Stimulated activated naive CD8-positive, alpha-beta T cell treated with anti-CD3 and anti-CD28 coated beads, Interleukin-15, amount 100 ng/mL, for 72 hours (primary cell): ENCODE measurements around the gene POTEI.
"Not testable (repeated sequence)": the region's sequence is repeated elsewhere in the genome, so short reads cannot be mapped to it uniquely, and the experiment has no call there.

Experiments used
- ATAC-seq: fragments of 150-1000 bp; cut with Tn5 transposase; 2 replicates; pipeline ENCODE4 v1.10.0; 2021; ENCODE audit warnings: mild to moderate bottlenecking, moderate library complexity
- DNase-seq, 2 donors: peaks; one replicate each; pipeline ENCODE4 v3.0.0; 2021 to 2022
- H3K27ac Mint-ChIP-seq, 2 donors: one replicate each; pipeline ENCODE4 v1.8.0; 2022; ENCODE audit warnings: mild to moderate bottlenecking in 2 of 2, mixed read lengths in 2 of 2, moderate library complexity in 2 of 2
- H3K27me3 Mint-ChIP-seq: one replicate; pipeline ENCODE4 v1.8.0; 2022; ENCODE audit warnings: mixed read lengths
- H3K4me1 Mint-ChIP-seq: one replicate; pipeline ENCODE4 v1.8.0; 2022; ENCODE audit warnings: mild to moderate bottlenecking, mixed read lengths
- H3K4me3 Mint-ChIP-seq, 2 donors: one replicate each; pipeline ENCODE4 v1.8.0; 2022; ENCODE audit warnings: mild to moderate bottlenecking in 2 of 2, mixed read lengths in 2 of 2, moderate library complexity in 1 of 2
- H3K9me3 Mint-ChIP-seq, 2 donors: one replicate each; pipeline ENCODE4 v1.8.0; 2022; ENCODE audit warnings: mixed read lengths in 2 of 2

POTEI gene

DNA sequence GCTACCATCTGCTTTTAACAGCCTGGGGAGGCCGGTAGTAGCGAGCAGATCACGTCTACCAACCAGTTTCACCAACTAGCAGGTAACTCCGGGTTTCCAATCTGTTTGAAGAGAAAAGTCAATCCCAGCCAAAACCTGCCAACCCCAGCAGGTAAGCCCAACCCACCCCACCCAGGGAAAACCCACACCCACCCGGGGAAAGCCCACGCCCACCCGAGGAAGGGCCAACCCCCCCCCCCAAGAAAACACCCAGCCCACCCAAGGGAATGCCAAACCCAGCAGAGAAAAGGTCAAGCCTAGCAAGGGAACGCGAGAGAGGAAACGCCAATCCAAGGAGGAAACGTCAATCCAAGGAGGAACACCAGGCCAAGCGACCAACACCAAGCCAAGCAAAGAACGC lies at the start of gene POTEI:
Gene POTEI (minus strand): TSS at position 101 of the 400 bp plus-strand sequence. CDS start 93 bp downstream, at position 8.
- H3K27ac Mint-ChIP-seq, ATAC-seq, DNase-seq, H3K9me3 Mint-ChIP-seq, H3K4me1 Mint-ChIP-seq, H3K27me3 Mint-ChIP-seq, H3K4me3 Mint-ChIP-seq: not testable (repeated sequence)

DNA sequence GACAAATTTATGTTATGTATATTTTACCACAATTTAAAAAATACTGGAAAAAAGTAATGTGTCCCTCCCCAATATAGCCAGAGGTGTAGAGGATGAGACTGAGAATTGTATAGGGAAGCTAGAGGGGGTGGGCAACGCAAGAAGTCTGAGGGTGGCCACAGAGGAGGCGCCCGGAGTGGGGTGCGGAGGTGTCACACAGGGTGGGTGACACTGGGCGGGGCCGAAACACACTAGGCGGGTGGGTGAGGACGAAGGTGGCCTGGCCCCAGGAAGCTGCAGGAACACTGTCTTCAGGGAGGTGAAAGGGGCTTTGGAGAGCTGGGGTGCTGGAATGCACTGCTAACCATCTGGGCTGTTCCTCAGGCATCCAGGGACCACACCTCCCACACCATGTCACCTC lies 47.3 kb upstream of the POTEI start:
- H3K4me3 Mint-ChIP-seq, H3K4me1 Mint-ChIP-seq, H3K27me3 Mint-ChIP-seq, ATAC-seq, H3K9me3 Mint-ChIP-seq, H3K27ac Mint-ChIP-seq, DNase-seq: not testable (repeated sequence)

DNA sequence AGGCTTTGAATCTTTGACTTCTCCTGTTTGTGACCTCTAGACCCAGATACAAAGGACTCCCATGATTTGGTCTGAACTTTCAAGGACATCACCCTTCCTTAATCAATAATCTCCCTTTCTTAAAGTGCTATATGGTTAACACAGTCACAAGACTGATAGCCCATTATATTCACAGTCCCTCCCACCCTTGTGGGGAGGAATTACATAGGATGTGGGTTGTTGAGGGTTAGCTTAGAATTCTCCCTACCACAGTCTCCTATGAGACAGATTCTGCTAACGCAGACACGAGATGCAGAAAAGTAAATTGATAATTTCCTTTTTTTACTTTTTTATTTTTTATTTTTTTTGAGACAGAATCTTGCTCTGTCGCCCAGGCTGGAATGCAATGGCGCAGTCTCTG lies 45.0 kb upstream of the POTEI start:
- not testable (repeated sequence) for H3K4me3 Mint-ChIP-seq, DNase-seq, H3K27me3 Mint-ChIP-seq, H3K9me3 Mint-ChIP-seq, H3K27ac Mint-ChIP-seq, H3K4me1 Mint-ChIP-seq, ATAC-seq

DNA sequence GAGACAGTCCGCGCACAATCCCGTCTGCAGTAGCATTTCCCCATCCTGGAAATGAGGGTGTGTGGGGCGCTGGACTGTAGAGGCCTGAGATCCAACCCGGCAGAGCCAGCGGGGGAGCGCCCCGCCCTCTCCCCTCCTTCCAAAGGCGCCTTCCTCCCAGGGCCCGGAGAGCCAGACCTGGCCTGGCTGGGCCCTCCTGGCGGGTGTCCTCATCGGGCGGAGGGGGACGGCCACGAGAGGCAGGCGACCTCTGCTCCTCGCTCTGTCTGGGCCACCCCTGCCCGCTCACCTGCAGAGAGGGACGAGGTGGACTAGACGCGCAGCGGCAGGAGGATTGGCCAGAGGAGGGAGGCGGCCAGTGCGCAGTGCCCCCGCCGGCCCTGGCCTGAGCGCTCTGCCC lies 40.3 kb upstream of the POTEI start:
- not testable (repeated sequence) for H3K27ac Mint-ChIP-seq, DNase-seq, H3K27me3 Mint-ChIP-seq, H3K9me3 Mint-ChIP-seq, H3K4me3 Mint-ChIP-seq, H3K4me1 Mint-ChIP-seq
- peak; percentile 44 for ATAC-seq

DNA sequence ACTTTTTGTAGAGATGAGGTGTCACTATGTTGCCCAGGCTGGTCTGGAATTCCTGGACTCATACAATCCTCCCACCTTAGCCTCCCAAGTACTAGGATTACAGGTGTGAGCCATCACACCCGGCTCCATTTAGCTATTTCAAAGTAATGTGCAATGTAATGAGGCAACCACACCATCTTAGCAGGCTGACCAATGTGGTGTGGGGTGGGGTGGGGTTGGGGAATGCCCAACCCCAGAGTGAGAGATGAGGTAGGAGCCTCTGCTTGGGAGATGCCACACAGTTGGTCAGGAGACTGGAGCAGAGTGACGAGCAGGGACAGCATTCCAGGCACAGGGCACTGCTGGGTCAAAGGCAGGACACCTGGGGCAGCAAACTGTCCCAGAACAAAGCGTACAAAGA lies 39.3 kb upstream of the POTEI start:
- H3K4me1 Mint-ChIP-seq, H3K9me3 Mint-ChIP-seq, H3K27me3 Mint-ChIP-seq, H3K4me3 Mint-ChIP-seq, H3K27ac Mint-ChIP-seq, ATAC-seq, DNase-seq: not testable (repeated sequence)

DNA sequence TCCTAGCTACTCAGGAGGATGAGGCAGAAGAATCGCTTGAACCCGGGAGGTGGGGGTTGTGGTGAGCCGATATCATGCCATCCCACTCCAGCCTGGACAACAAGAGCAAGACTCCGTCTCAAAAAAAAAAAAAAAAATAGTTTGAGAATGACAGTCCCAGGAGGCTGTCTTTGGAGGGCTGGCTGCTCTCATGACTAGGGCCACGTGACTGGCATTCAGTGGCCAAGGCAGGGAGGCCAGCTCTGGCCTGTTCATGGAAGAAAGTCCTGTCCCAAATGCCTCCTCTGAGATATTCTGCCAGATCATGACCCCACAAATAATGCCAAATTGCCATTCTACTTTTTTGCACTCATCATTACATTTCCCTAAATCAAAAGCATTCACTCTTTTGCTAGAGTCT lies 35.9 kb upstream of the POTEI start:
- H3K27me3 Mint-ChIP-seq, H3K4me1 Mint-ChIP-seq, DNase-seq, H3K27ac Mint-ChIP-seq, H3K9me3 Mint-ChIP-seq, H3K4me3 Mint-ChIP-seq, ATAC-seq: not testable (repeated sequence)

DNA sequence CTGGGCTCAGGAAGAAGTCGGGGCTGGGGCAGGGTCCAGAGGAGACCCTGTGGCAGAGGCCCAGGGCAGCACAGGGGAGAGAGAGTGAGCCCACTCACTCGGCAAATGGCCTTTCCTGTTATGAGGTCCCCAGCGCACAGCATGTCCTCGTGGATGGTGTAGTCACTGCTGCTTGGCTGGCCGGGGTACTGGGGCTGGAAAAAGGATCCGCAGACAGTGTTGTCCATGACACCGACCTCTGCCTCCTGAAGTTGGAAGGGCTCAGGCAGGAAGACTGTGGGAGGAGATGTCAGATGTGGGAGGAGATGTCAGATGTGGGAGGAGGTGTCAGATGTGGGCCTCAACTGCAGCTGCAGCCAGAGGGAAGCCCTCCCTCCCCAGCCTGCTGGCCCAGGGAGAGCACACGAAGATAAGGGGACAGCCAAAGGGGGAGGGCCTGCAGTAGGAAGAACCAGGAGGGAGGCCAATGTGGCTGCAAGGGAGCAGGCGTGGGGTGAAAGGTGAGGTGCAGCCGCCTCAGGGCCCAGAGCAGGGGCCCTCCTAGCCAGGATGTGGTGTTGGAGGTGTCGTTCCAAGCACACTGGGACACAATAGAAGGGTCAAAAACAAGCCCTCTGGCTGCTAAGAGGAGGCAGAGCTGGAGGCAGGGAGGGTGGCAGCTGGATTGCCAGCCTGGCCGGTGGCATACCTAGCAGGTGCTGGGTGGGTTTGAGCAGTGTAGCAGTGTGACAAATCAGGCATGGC lies 34.8 kb upstream of the POTEI start:
- H3K4me3 Mint-ChIP-seq, H3K4me1 Mint-ChIP-seq, H3K27ac Mint-ChIP-seq, DNase-seq, H3K27me3 Mint-ChIP-seq, H3K9me3 Mint-ChIP-seq: not testable (repeated sequence)
- peak; percentile 39 for ATAC-seq

DNA sequence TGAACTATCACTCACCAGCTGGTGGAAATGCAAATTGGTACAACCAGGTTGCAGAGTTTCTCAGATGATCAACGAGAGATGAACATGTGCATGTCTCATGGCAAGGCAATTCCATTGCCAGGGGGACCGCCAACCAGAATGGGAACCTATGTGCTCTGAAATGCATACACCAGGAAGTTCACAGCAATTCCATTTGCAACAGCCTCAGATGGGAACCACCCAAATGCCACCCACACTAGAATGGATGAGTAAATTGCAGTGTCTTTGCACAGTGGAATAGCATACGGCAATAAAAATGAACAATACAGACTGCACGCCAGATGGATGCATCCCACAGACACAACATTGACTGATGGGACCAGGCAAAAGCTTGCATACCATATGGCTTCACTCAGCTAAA lies 33.7 kb upstream of the POTEI start:
- DNase-seq, H3K9me3 Mint-ChIP-seq, H3K4me3 Mint-ChIP-seq, H3K4me1 Mint-ChIP-seq, H3K27me3 Mint-ChIP-seq, H3K27ac Mint-ChIP-seq, ATAC-seq: not testable (repeated sequence)

DNA sequence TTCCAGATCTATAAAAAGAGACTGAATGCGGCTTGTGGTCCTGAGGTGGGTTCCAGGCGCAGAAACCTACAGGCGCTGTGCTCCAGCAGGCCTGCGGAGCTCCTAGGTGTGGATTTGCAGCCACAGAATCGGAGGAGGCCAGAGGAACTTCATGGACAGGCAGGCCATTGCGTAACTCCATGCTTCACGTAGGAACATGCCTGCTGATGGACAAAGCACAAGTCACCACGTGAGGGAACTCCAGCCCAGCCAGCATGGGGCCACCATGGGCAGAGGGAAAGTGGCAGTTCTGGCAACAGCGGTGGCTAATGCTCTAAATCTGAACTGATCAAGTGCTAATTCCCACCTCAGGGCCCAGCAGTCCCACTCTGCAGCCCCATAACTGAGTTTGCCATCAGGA lies 29.1 kb upstream of the POTEI start:
- ATAC-seq, H3K9me3 Mint-ChIP-seq, H3K27ac Mint-ChIP-seq, H3K4me1 Mint-ChIP-seq, DNase-seq, H3K4me3 Mint-ChIP-seq, H3K27me3 Mint-ChIP-seq: not testable (repeated sequence)

DNA sequence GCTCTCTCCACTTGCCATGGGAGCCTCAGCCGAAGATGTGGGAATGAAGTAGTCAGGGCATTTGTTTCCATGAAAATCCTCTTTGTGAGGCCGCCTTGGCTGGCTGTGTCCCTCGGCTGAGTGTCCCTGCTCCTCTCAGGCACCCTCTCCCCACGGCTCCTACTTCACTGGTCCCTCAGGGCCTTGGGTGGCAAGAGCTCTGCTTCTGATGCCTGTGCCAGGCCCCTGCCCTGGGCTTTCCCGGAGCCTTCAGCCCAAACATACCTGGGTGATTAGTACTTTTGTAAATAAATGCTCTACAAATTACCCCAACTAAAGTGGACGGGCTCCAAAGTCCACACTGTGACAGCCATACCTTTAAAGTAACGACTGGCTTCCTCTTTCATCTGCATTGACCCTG lies 27.5 kb upstream of the POTEI start:
- not testable (repeated sequence) for H3K4me1 Mint-ChIP-seq, H3K4me3 Mint-ChIP-seq, DNase-seq, ATAC-seq, H3K9me3 Mint-ChIP-seq, H3K27ac Mint-ChIP-seq, H3K27me3 Mint-ChIP-seq

DNA sequence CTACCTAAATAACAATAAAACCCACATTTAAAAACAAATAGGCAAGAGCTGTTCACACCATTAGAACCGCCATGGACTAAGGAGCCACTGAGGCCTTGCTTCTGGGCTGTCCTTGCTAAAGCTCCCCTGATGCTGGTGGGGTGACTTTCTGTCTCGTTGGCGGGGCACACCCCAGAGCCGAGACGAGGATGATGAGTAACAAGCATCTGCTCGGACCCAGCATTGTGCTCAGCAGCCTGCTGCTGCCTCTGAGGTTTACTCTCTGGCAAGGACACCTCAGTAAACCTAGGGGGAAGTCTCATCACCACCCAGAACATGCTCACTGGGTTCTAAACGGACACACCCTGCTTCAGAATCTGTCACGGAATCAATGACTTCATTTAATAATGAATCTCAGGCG lies 22.5 kb upstream of the POTEI start:
- not testable (repeated sequence) for H3K27ac Mint-ChIP-seq, H3K4me3 Mint-ChIP-seq, H3K9me3 Mint-ChIP-seq, H3K27me3 Mint-ChIP-seq, DNase-seq, H3K4me1 Mint-ChIP-seq
- peak; percentile 13 for ATAC-seq

DNA sequence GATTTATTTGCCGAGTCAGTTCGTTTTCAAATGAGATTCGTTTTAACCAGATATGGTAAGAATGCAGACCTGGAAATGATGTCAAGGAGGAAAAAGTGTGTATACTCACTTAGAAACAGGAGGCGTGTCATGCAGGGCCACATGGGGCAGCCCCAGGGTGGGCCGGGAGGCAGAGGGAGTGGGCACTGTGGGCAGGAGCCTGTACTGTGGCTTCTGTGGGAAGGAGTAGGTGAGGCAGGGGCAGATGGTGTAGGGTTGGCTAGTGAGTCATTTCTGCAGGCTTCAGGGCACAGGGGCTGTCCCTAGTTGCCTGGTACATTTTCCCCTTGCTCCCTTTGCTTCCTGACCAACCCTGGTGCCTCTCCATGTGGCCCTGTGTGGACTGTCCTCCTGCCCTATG lies 22.1 kb upstream of the POTEI start:
- not testable (repeated sequence) for H3K4me1 Mint-ChIP-seq, H3K27ac Mint-ChIP-seq, H3K4me3 Mint-ChIP-seq, DNase-seq, H3K27me3 Mint-ChIP-seq, H3K9me3 Mint-ChIP-seq
- peak; percentile 100 for ATAC-seq

DNA sequence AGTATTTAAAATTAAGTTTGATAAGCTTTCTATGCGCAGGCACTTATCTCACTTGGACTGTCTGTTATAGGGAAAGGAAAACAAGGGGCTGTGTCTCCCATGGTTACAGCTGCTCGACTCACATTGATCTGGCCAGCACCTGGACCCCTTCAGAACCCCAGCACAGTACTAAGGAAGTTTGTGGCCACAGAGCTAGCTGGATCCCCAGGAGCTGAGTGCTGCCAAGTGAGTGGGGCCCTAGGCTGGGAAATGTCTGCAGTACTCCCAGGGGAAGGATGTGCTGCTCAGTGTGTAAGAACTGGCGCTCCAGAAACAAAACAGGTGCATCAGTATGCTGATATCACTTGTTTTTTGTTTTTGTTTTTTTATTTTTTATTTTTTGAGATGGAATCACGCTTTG lies 21.1 kb upstream of the POTEI start:
- H3K27me3 Mint-ChIP-seq, H3K27ac Mint-ChIP-seq, H3K9me3 Mint-ChIP-seq, ATAC-seq, H3K4me3 Mint-ChIP-seq, DNase-seq, H3K4me1 Mint-ChIP-seq: not testable (repeated sequence)

DNA sequence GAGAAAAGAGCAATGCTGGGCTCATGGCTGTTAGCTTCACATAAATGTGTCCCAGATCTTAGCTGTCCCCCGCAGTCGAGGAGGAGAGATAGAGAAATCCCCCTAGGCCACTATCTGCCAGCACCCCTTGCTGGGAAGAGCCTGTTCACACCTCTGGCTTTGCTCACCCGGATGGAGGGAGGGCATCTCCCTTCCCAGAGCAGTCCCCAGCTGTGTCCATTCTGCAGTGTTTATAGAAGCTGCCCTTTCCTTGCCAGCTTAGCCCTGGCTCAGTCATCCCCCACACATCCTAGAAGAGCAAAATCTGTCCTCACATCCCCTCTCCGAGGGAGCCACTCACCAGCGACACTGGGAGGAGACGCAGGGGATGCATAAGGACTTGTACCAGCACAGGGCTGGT lies 20.4 kb upstream of the POTEI start:
- H3K27ac Mint-ChIP-seq, H3K4me1 Mint-ChIP-seq, ATAC-seq, H3K4me3 Mint-ChIP-seq, H3K9me3 Mint-ChIP-seq, H3K27me3 Mint-ChIP-seq, DNase-seq: not testable (repeated sequence)

DNA sequence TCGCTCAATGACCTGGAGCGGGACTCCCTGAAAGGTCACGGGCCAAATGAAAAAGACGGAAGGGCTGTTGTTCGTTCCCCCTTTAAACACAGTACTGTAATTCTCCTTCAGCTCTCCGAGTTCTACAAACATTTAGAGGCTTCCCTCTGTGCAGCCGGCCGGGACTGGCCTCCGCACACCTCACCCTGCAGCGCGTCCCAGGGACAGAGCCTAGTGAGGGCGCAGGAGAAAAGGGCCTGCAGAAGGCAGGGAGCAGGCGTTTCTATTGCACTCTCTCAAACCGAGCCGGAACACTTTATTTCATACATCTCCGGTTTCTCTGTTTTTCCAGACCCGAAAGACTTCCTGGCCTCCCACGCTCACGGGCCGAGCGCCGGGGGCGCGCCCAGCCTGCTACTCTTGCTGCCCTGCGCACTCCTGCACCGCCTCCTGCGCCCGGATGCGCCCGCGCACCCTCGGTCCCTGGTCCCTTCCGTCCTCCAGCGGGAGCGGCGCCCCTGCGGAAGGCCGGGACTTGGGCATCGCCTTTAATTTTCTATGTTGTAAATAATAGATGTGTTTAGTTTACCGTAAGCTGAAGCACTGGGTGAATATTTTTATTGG lies 18.3 kb upstream of the POTEI start:
- not testable (repeated sequence) for H3K4me1 Mint-ChIP-seq, H3K27me3 Mint-ChIP-seq, H3K9me3 Mint-ChIP-seq, ATAC-seq, DNase-seq, H3K27ac Mint-ChIP-seq, H3K4me3 Mint-ChIP-seq

DNA sequence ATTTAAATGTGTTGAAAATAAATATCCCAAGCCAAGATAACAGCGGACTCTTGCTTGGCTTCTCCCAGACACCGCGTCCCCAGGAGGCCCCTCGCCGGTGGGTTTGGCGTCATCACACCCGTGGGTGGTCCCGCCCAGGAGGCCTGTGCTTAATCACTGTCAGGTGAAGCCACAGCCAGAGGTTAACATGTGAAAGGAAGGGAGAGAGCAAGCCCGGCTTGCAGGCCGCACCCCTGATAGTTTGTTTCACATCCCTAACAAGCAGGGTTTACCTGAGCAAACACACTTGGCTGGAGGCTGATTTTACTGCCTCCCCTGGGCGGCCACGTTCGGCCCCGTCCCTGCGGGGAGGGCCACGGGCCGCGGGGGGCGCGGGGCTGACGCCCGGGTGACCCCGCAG lies 13.3 kb upstream of the POTEI start:
- not testable (repeated sequence) for H3K4me3 Mint-ChIP-seq, H3K27me3 Mint-ChIP-seq, H3K27ac Mint-ChIP-seq, H3K4me1 Mint-ChIP-seq, H3K9me3 Mint-ChIP-seq, DNase-seq
- ATAC-seq: peak; percentile 28

DNA sequence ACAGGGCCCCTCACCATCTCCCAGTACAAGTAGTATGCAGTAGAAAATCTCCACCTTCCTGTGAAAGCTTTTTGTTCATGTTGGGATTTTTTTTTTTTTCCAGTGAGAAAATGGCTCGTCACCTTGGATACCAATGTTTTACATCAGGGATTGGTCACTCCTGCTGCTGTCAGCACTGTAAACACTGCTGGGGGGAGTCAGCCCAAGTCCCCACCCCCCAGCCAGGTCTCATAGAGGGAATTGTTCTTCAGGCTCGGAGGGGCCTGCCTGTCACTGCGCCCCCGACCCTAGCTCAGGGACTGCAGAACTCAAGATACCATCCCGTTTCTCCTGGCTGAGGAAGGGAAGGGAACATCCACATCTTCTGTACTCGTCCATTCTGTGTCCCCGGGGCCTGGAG lies 11.9 kb upstream of the POTEI start, which contains the start of gene CFC1B:
Gene CFC1B (plus strand): TSS at position 231 of the 400 bp plus-strand sequence. CDS start 263 bp downstream, outside the sequence.
- H3K27ac Mint-ChIP-seq, ATAC-seq, H3K4me3 Mint-ChIP-seq, H3K27me3 Mint-ChIP-seq, H3K4me1 Mint-ChIP-seq, DNase-seq, H3K9me3 Mint-ChIP-seq: not testable (repeated sequence)
